Keratinocyte (primary cell): ENCODE measurements around the gene TTC28. TPM values are rescaled to one million over a fixed set of nuclear protein-coding genes. Genes with fewer than 3 reads are reported as not detected.

Source experiments
- DNase-seq: peaks from one replicate; pipeline ENCODE4 v3.0.0-alpha.2; 2011; ENCODE audit warnings: low read depth, missing footprints, low spot score
- FAIRE-seq: peaks from 2 replicates; lab custom pipeline; 2011; peaks lifted over from hg19 to GRCh38; lab: Jason Lieb, UNC
- H2AFZ ChIP-seq: 2 replicates; pipeline ENCODE4 v1.6.0; 2012; ENCODE audit warnings: low read length, control low read depth, inconsistent platforms; ENCODE audit not compliant: control insufficient read depth
- H3K27ac ChIP-seq: 2 replicates; pipeline ENCODE4 v1.5.1; 2011; ENCODE audit warnings: low read length; ENCODE audit not compliant: control insufficient read depth, insufficient read depth
- H3K27me3 ChIP-seq: 3 replicates; pipeline ENCODE4 v1.6.0; 2011; ENCODE audit warnings: low read length; ENCODE audit not compliant: control insufficient read depth, insufficient read depth; ENCODE audit errors: extremely low read depth
- H3K36me3 ChIP-seq, 2 experiments: 2 replicates in 1 of 2; 3 replicates in 1 of 2; pipeline ENCODE4 v1.5.1; 2011; ENCODE audit warnings: low read length in 2 of 2, mild to moderate bottlenecking in 1 of 2; ENCODE audit not compliant: control insufficient read depth in 2 of 2, insufficient read depth in 2 of 2; ENCODE audit errors: extremely low read depth in 1 of 2
- H3K4me1 ChIP-seq: 3 replicates; pipeline ENCODE4 v1.5.1; 2011; ENCODE audit warnings: low read length; ENCODE audit not compliant: control insufficient read depth, insufficient read depth; ENCODE audit errors: extremely low read depth
- H3K4me2 ChIP-seq: 3 replicates; pipeline ENCODE4 v1.6.0; 2011; ENCODE audit warnings: low read depth, low read length; ENCODE audit not compliant: control insufficient read depth, insufficient read depth; ENCODE audit errors: extremely low read depth
- H3K4me3 ChIP-seq, 3 experiments: fragments of 200-600 bp in 1 of 3; sonication (generic) in 1 of 3; 2 replicates in 2 of 3; 3 replicates in 1 of 3; pipeline ENCODE4 v1.5.1; 2011 to 2016; ENCODE audit warnings: low read length in 3 of 3, mild to moderate bottlenecking in 3 of 3, control low read depth in 2 of 3, inconsistent platforms in 1 of 3, low read depth in 1 of 3, mixed read lengths in 1 of 3, mixed run types in 1 of 3, moderate library complexity in 1 of 3; ENCODE audit not compliant: control insufficient read depth in 2 of 3, insufficient read depth in 2 of 3; ENCODE audit errors: extremely low read depth in 1 of 3
- H3K79me2 ChIP-seq: 2 replicates; pipeline ENCODE4 v1.6.0; 2012; ENCODE audit warnings: low read length; ENCODE audit not compliant: control insufficient read depth, insufficient read depth
- H3K9ac ChIP-seq: 3 replicates; pipeline ENCODE4 v1.6.0; 2011; ENCODE audit warnings: low read length; ENCODE audit not compliant: control insufficient read depth, insufficient read depth; ENCODE audit errors: extremely low read depth
- H3K9me1 ChIP-seq: 3 replicates; pipeline ENCODE4 v1.6.0; 2011; ENCODE audit warnings: low read length; ENCODE audit not compliant: control insufficient read depth, insufficient read depth; ENCODE audit errors: extremely low read depth
- H3K9me3 ChIP-seq: 2 replicates; pipeline ENCODE4 v1.5.1; 2012; ENCODE audit warnings: low read depth, low read length; ENCODE audit not compliant: control insufficient read depth
- H4K20me1 ChIP-seq: 3 replicates; pipeline ENCODE4 v1.6.0; 2011; ENCODE audit warnings: low read length; ENCODE audit not compliant: control insufficient read depth, insufficient read depth; ENCODE audit errors: extremely low read depth
- EZH2 ChIP-seq: IDR thresholded peaks from one replicate; pipeline ENCODE4 v1.6.1; 2012; ENCODE audit warnings: inconsistent platforms, mild to moderate bottlenecking, low read length, moderate library complexity
- dilution Hi-C: fragments of 300-500 bp; cut with MboI; formaldehyde crosslinking; loops from one replicate; pipeline ENCODE4 v1.7.0; 2020; ENCODE audit warnings: low sequenced_read_pairs; ENCODE audit not compliant: extremely low pct_ligation_motif_present
- polyA plus RNA-seq, 5 experiments: library from polyadenylated mRNA; depleted of rRNA in 3 of 5; stranded (reverse) in 3 of 5; stranded (forward) in 1 of 5; unstranded in 1 of 5; fragments of >200 nt; gene quantifications; 1 replicate in 1 of 5; 2 replicates in 3 of 5; 3 replicates in 1 of 5; pipeline versions ENCODE4 v1.2.1 to v1.2.3, GENCODE V29; 2011 to 2012; ENCODE audit warnings: missing spikeins in 2 of 5, low read depth in 1 of 5, low replicate concordance in 1 of 5
- TF ChIP-seq, protein P1 (sequence below), 3 experiments: IDR thresholded peaks in 1 of 3; conservative IDR thresholded peaks in 1 of 3; optimal IDR thresholded peaks in 1 of 3; 2 replicates in 2 of 3; 3 replicates in 1 of 3; pipeline versions ENCODE3 to v1.5.1; 2011; ENCODE audit warnings: low read length in 3 of 3, mild to moderate bottlenecking in 3 of 3, moderate library complexity in 2 of 3, control low read depth in 1 of 3, inconsistent platforms in 1 of 3; ENCODE audit not compliant: insufficient read depth in 2 of 3; ENCODE audit errors: extremely low read depth in 1 of 3

The TTC28 gene
- polyA plus RNA-seq, 1 donor (not counting 4 experiments of a cell fraction or from before 2014, with no cell fraction given): 0.66 TPM

DNA sequence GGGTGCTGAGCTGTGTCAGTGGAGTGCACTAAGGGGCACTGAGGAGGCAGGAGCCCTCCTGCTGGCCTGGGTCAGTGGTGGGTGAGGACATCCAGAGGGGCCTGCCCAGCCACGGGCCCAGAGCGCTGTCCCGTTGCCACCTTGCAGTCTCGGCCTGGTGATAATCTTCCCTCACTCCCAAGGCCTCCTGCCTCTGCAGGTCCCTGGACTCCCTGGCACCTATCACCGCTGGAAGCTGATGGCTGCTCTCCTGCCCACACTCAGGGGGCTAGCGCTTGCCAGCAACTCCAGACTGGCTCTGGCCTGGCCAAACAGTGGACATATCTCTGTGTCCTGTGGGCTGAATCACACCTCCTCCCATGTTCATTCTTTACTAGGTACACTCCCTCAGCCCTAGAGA, 674.1 kb downstream of the TTC28 start:
- no peak for TF ChIP-seq EZH2
- TF ChIP-seq, protein P1, sequence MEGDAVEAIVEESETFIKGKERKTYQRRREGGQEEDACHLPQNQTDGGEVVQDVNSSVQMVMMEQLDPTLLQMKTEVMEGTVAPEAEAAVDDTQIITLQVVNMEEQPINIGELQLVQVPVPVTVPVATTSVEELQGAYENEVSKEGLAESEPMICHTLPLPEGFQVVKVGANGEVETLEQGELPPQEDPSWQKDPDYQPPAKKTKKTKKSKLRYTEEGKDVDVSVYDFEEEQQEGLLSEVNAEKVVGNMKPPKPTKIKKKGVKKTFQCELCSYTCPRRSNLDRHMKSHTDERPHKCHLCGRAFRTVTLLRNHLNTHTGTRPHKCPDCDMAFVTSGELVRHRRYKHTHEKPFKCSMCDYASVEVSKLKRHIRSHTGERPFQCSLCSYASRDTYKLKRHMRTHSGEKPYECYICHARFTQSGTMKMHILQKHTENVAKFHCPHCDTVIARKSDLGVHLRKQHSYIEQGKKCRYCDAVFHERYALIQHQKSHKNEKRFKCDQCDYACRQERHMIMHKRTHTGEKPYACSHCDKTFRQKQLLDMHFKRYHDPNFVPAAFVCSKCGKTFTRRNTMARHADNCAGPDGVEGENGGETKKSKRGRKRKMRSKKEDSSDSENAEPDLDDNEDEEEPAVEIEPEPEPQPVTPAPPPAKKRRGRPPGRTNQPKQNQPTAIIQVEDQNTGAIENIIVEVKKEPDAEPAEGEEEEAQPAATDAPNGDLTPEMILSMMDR (optimal IDR thresholded peaks at IDR 0.05 in 1 of 3, IDR thresholded peaks at IDR 0.05 in 1 of 3, conservative IDR thresholded peaks at IDR 0.05 in 1 of 3; ENCODE audit: extremely low read depth in 1 of 3, insufficient read depth in 2 of 3, low read length in 3 of 3): no peak
- H3K79me2 ChIP-seq: no peaks in the 10 kb centered on the region
- no peak overlapping the region for H2AFZ ChIP-seq
- no peak overlapping the region for H3K4me2 ChIP-seq
- dilution Hi-C loops: no loop called here
- no peak overlapping the region for H3K27ac ChIP-seq
- H3K4me1 ChIP-seq: no peaks in the 10 kb centered on the region
- no peak for FAIRE-seq
- no peak for DNase-seq
- H3K27me3 ChIP-seq: no peaks in the 10 kb centered on the region
- H3K9ac ChIP-seq: no peak overlapping the region
- no peaks in the 10 kb centered on the region for H3K9me3 ChIP-seq
- H3K4me3 ChIP-seq: no peak overlapping the region
- H3K9me1 ChIP-seq: no peaks in the 10 kb centered on the region
- no peaks in the 10 kb centered on the region for H3K36me3 ChIP-seq
- H4K20me1 ChIP-seq: no peaks in the 10 kb centered on the region

DNA sequence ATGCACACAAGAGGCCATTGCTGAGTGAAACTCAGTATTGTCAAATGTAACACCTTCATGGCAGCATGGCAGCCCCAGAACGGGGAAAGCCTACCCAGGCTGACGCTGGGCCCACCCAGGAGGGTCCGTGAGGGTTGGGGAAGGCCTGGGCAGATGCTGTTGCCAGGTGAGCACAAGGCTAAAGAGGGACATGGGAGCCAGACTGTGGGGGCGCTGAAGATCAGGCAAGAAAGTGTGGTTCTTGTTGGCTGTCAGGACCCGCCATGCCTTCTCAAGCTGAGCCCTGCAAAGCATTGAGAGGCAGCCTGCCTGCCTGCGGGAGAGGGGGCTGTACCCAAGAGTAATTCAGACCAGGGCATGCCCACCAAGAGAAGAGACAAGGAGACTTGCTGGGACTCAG, 675.6 kb downstream of the TTC28 start:
- H3K9me3 ChIP-seq: no peaks in the 10 kb centered on the region
- no peaks in the 10 kb centered on the region for H3K4me1 ChIP-seq
- no peak overlapping the region for H3K4me3 ChIP-seq
- H2AFZ ChIP-seq: no peak overlapping the region
- no peak for TF ChIP-seq EZH2
- TF ChIP-seq, protein P1 (optimal IDR thresholded peaks at IDR 0.05 in 1 of 3, IDR thresholded peaks at IDR 0.05 in 1 of 3, conservative IDR thresholded peaks at IDR 0.05 in 1 of 3; ENCODE audit: extremely low read depth in 1 of 3, insufficient read depth in 2 of 3, low read length in 3 of 3): no peak
- no peaks in the 10 kb centered on the region for H3K36me3 ChIP-seq
- no peaks in the 10 kb centered on the region for H3K27me3 ChIP-seq
- H3K79me2 ChIP-seq: no peaks in the 10 kb centered on the region
- H3K4me2 ChIP-seq: no peak overlapping the region
- no peaks in the 10 kb centered on the region for H3K9me1 ChIP-seq
- H4K20me1 ChIP-seq: peaks cover 3% of the 10 kb centered on the region
- no peak for DNase-seq
- dilution Hi-C loops: no loop called here
- H3K27ac ChIP-seq: no peak overlapping the region
- no peak for FAIRE-seq
- no peak overlapping the region for H3K9ac ChIP-seq
